ENCODE results near the gene PHLDA1. TPM values are rescaled to one million over a fixed set of nuclear protein-coding genes. Genes with fewer than 3 reads are reported as not detected.
A peak's percentile ranks its signal among the peaks of the same experiment; 100 is the strongest.

PHLDA1 gene
- total and polyA plus RNA-seq, 2 of the 4 experiments (the other 2 are of a cell fraction), result 27.8 to 32.4 TPM

DNA sequence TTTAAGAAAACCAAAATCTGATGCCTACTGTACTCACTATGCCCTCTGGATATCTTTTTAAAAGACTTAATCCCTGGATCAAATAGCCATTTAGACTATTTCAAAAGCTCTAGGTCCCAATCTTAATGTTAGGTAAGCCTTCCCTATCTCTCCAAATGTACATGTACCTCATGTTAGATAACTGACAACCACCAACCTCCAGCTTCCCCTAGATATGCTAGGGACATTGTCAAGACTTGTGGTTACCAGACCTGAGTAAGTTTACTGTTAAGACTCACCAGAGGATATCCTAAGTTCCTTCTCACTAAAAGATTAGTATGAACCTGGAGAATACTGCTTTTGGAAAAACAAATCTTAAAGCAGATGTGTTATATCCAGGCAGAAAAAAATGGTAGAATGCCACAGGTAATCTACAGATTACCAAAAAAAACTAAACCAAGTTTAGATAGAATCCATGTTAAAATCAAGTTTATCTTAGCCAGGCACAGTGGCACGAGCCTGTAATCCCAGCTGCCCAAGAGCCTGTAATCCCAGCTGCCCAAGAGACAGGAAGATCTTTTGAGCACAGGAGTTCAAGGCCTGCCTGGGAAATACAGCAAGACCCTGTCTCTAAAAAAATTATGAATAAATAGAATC lies 43.2 kb upstream of the PHLDA1 start:
- Histone ChIP-seq H3K23ac (ENCODE audit: low read depth, low read length) (no peak overlapping the region), H2BK5ac (ENCODE audit: low read depth, low read length, poor library complexity, severe bottlenecking) (peak overlapping the region; percentile 21), H2AK5ac (ENCODE audit: low read depth, low read length) (no peak overlapping the region), H3K27me3 (ENCODE audit: control insufficient read depth, insufficient read depth, low read length) (no peaks in the 10 kb centered on the region), H2AFZ (replicated peaks; ENCODE audit: low read length, poor library complexity) (no peak overlapping the region), H3K56ac (ENCODE audit: extremely low read depth, insufficient read depth, low read length) (no peak overlapping the region), H3K18ac (ENCODE audit: low read depth, low read length) (no peak overlapping the region), H4K91ac (ENCODE audit: insufficient read depth, low read depth, low read length) (no peak overlapping the region), H3K4me1 (ENCODE audit: control insufficient read depth, insufficient read depth, low read length) (peaks cover 5% of the 10 kb centered on the region), H3K9me3 (ENCODE audit: control insufficient read depth, insufficient read depth, low read length) (0 out of 2 replicates have a peak, but pooled peaks cover 2% of the 10 kb centered on the region), H3K14ac (replicated peaks; ENCODE audit: low read depth, low read length) (no peak overlapping the region), H3K4me3 (ENCODE audit: insufficient read depth, low read depth, low read length) (no peak overlapping the region), H4K5ac (ENCODE audit: low read depth, low read length) (no peak overlapping the region), H3K36me3 (ENCODE audit: control insufficient read depth, insufficient read depth, low read length) (peaks cover 15% of the 10 kb centered on the region), H3K27ac (ENCODE audit: insufficient read depth, low read length) (peak overlapping the region; percentile 29; the same call in 1 of the 2 replicates), H4K8ac (ENCODE audit: low read depth in 2 of 2, low read length in 2 of 2) (no peak overlapping the region), H2AK9ac (replicated peaks; ENCODE audit: low read depth, low read length, poor library complexity) (no peak overlapping the region), H4K20me1 (ENCODE audit: insufficient read depth, low read length) (peaks cover 89% of the 10 kb centered on the region), H3K4me2 (ENCODE audit: low read depth, low read length) (no peak overlapping the region), H2BK20ac (ENCODE audit: low read depth, low read length) (no peak overlapping the region), H3K4ac (ENCODE audit: low read depth, low read length) (no peak overlapping the region), H2BK15ac (ENCODE audit: low read depth, low read length) (no peak overlapping the region), H3K9me1 (ENCODE audit: insufficient read depth, low read length) (peaks cover 10% of the 10 kb centered on the region), H3K9ac (ENCODE audit: low read depth, low read length) (no peak overlapping the region), H3K79me1 (ENCODE audit: low read depth in 1 of 2, low read length in 2 of 2) (peaks cover 7 to 58% of the 10 kb centered on the region in 2 experiments; a peak in 3 of 4 replicates), H2BK120ac (ENCODE audit: low read depth, low read length) (no peak overlapping the region)
- ChIA-PET POLR2A (ENCODE audit: unreplicated experiment) (no interaction called here), CTCF (no interaction called here)
- WGBS, 2 experiments (ENCODE audit: extremely low coverage in 2 of 2, insufficient read length in 1 of 2), result no CpG with 5 or more reads among the region's 1 CpG
- dilution Hi-C loops (cut with HindIII; ENCODE audit: low sequenced_read_pairs, unreplicated experiment) (no loop called here), intact Hi-C loops (cut with micrococcal nuclease) (no loop called here), in situ Hi-C loops (cut with MboI; ENCODE audit: low sequenced_read_pairs) (loop anchor here (10.0 to 25.0 kb wide), 2 partner anchors 270 to 387 kb away; partner anchors contain the start of gene BBS10)
- TF ChIP-seq RCOR1 (IDR thresholded peaks at IDR 0.05; ENCODE audit: insufficient replicate concordance, low read length), result no peak
- no peak for TF ChIP-seq RAD21 (IDR thresholded peaks at IDR 0.05; ENCODE audit: low read length)
- TF ChIP-seq NFE2L2 (IDR thresholded peaks at IDR 0.05; ENCODE audit: low read depth, low read length), result no peak
- no peak for TF ChIP-seq RFX5 (IDR thresholded peaks at IDR 0.05; ENCODE audit: low read depth, low read length)
- TF ChIP-seq CHD1 (IDR thresholded peaks at IDR 0.05; ENCODE audit: low read depth, low read length), result no peak
- TF ChIP-seq FOS (IDR thresholded peaks at IDR 0.05; ENCODE audit: low read depth, low read length), result no peak
- TF ChIP-seq POLR2A (IDR thresholded peaks at IDR 0.05; ENCODE audit: low read depth, low read length), result no peak
- TF ChIP-seq, protein P1, sequence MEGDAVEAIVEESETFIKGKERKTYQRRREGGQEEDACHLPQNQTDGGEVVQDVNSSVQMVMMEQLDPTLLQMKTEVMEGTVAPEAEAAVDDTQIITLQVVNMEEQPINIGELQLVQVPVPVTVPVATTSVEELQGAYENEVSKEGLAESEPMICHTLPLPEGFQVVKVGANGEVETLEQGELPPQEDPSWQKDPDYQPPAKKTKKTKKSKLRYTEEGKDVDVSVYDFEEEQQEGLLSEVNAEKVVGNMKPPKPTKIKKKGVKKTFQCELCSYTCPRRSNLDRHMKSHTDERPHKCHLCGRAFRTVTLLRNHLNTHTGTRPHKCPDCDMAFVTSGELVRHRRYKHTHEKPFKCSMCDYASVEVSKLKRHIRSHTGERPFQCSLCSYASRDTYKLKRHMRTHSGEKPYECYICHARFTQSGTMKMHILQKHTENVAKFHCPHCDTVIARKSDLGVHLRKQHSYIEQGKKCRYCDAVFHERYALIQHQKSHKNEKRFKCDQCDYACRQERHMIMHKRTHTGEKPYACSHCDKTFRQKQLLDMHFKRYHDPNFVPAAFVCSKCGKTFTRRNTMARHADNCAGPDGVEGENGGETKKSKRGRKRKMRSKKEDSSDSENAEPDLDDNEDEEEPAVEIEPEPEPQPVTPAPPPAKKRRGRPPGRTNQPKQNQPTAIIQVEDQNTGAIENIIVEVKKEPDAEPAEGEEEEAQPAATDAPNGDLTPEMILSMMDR (conservative IDR thresholded peaks at IDR 0.05; ENCODE audit: low read depth, low read length), result no peak
- TF ChIP-seq MXI1 (IDR thresholded peaks at IDR 0.05; ENCODE audit: borderline replicate concordance, low read depth, low read length), result no peak
- no peak for TF ChIP-seq MAFK (IDR thresholded peaks at IDR 0.05; ENCODE audit: low read depth, low read length)
- TF ChIP-seq, protein P2, sequence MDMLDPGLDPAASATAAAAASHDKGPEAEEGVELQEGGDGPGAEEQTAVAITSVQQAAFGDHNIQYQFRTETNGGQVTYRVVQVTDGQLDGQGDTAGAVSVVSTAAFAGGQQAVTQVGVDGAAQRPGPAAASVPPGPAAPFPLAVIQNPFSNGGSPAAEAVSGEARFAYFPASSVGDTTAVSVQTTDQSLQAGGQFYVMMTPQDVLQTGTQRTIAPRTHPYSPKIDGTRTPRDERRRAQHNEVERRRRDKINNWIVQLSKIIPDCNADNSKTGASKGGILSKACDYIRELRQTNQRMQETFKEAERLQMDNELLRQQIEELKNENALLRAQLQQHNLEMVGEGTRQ (IDR thresholded peaks at IDR 0.05; ENCODE audit: low read depth, low read length), result no peak
- TF ChIP-seq, protein P3, sequence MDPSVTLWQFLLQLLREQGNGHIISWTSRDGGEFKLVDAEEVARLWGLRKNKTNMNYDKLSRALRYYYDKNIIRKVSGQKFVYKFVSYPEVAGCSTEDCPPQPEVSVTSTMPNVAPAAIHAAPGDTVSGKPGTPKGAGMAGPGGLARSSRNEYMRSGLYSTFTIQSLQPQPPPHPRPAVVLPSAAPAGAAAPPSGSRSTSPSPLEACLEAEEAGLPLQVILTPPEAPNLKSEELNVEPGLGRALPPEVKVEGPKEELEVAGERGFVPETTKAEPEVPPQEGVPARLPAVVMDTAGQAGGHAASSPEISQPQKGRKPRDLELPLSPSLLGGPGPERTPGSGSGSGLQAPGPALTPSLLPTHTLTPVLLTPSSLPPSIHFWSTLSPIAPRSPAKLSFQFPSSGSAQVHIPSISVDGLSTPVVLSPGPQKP (IDR thresholded peaks at IDR 0.05; ENCODE audit: borderline replicate concordance, low read depth, low read length), result no peak
- no peak for TF ChIP-seq MAZ (IDR thresholded peaks at IDR 0.05; ENCODE audit: borderline replicate concordance, low read depth, low read length)
- DNase-seq, result no peak
- no peak for ATAC-seq (ENCODE audit: low read depth)
- no TSS peak for BruUV-seq (replicated peaks)
